GM23338 (cell line): ENCODE measurements around the gene OVCA2.

Source experiments
- NANOG ChIP-seq: IDR thresholded peaks from 2 replicates; pipeline ENCODE4 v1.6.1; 2016; ENCODE audit warnings: antibody characterized with exemption, borderline replicate concordance
- TF ChIP-seq, protein P1 (sequence below), 2 experiments: fragments of 200-600 bp in 1 of 2; sonication (generic) in 1 of 2; conservative IDR thresholded peaks; 2 replicates each; pipeline versions ENCODE4 v1.5.1 to v1.6.1; 2016 to 2017; ENCODE audit warnings: antibody characterized with exemption in 2 of 2, low read depth in 2 of 2, mild to moderate bottlenecking in 2 of 2, moderate library complexity in 1 of 2

DNA sequence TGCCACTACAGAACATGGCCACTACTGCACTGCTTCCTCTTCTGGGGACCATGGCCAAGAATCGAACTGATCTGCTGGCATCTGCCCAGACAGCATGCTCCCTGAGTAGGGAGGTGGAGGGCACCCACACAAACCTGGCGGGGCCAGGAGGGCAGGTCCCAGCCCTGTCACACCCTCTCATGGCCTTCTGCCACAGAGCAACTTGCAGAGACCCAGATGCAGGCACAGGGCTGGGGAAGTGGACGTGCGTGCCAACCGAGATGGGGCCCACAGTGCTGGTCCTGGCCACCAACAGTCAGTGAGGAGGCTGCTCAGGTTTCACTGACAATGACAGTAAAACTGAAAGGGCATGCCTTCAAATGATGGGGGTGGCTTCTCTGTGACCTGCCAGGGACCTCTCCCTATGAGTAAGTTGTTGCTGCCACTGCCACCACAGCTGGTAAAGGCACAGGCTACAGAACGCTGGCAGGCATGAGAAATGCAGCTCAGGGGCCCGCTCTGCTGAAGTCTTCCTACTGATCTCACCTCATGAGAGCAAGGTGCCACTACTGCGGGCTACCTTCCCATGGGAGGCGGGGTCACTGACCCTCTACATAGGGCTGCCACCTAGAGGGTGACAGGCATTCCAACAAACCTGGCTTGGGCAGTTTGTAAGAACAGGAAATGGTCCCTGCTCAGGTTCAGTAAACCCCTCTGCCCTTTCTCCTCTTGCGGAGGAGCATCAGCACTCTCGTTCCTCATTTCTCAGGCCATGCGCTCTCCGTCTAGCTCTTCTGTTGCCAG is 28.6 kb downstream of the OVCA2 start:
- TF ChIP-seq, protein P1, sequence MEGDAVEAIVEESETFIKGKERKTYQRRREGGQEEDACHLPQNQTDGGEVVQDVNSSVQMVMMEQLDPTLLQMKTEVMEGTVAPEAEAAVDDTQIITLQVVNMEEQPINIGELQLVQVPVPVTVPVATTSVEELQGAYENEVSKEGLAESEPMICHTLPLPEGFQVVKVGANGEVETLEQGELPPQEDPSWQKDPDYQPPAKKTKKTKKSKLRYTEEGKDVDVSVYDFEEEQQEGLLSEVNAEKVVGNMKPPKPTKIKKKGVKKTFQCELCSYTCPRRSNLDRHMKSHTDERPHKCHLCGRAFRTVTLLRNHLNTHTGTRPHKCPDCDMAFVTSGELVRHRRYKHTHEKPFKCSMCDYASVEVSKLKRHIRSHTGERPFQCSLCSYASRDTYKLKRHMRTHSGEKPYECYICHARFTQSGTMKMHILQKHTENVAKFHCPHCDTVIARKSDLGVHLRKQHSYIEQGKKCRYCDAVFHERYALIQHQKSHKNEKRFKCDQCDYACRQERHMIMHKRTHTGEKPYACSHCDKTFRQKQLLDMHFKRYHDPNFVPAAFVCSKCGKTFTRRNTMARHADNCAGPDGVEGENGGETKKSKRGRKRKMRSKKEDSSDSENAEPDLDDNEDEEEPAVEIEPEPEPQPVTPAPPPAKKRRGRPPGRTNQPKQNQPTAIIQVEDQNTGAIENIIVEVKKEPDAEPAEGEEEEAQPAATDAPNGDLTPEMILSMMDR (conservative IDR thresholded peaks at IDR 0.05; ENCODE audit: low read depth in 2 of 2): peak; percentile 29 to 63; a peak in 3 of 4 replicates
- TF ChIP-seq NANOG: no peak
